ENCODE data around the gene ILRUN. TPM values are rescaled to one million over a fixed set of nuclear protein-coding genes. Genes with fewer than 3 reads are reported as not detected.
"Not testable (repeated sequence)": the region's sequence is repeated elsewhere in the genome, so short reads cannot be mapped to it uniquely, and the experiment has no call there.

The ILRUN gene
- total RNA-seq, 3 donors from 2014 or later: 45.1 to 87.6 (median 51.1) TPM

DNA sequence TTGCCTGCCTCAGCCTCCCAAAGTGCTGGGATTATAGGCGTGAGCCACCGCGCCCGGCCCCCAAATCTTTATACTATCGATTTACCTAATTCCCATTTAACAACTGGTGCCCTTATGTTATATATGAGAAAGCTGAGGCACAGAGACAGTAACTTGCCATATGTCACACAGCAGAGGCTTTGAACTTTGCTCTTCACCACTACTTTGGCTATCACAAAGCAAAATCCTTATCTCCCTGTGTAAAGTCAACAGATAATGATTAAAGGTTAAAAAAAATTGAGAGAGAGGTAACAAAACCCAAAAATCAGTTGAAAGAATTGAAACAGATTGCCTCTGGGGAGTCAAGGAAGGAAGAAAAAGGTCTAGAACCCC is 22.3 kb downstream of the ILRUN start:
- H3K9me3 ChIP-seq: no peaks in the 10 kb centered on the region
- DNase-seq (no peak), ATAC-seq (peak; percentile 68)
- intact Hi-C loops (cut with DNase I, micrococcal nuclease): no loop called here
- peaks cover 26% of the 10 kb centered on the region for H3K4me1 ChIP-seq (ENCODE audit: low read depth)
- no peak for TF ChIP-seq CTCF (IDR thresholded peaks at IDR 0.05)
- no peaks in the 10 kb centered on the region for H3K36me3 ChIP-seq (ENCODE audit: low read depth)
- no peak overlapping the region for H3K4me3 ChIP-seq

GRCh38 chr6:34673064-34673463 is 23.5 kb downstream of the ILRUN start:
- peaks cover 26% of the 10 kb centered on the region for H3K4me1 ChIP-seq (ENCODE audit: low read depth)

DNA sequence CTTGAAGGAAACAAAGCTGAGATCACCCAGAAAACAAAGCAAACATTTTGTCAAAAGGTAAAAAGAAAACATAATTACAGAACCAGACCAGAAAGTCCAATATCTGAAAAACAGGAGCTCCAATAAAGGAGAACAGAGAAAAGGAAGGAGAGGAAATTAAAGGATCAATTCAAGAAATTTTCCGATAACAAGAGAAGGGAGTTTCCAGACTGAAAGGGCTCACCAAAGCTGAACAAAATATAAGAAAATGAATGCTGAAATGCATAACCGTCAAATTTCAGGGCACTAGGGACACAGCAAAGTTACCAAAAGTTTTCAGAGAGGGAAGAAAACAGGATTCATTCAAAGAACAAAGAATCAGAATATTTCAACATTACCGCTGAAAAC is 23.9 kb downstream of the ILRUN start:
- DNase-seq (no peak), ATAC-seq (no peak)
- Histone ChIP-seq H3K36me3 (ENCODE audit: low read depth) (no peaks in the 10 kb centered on the region), H3K4me3 (no peak overlapping the region), H3K4me1 (ENCODE audit: low read depth) (peaks cover 26% of the 10 kb centered on the region), H3K9me3 (no peaks in the 10 kb centered on the region)
- intact Hi-C loops (cut with DNase I, micrococcal nuclease): no loop called here
- TF ChIP-seq CTCF (IDR thresholded peaks at IDR 0.05): no peak

More at GRCh38 chr6:34673064-34673463, 23.5 kb downstream of the ILRUN start:
- TF ChIP-seq CTCF (IDR thresholded peaks at IDR 0.05): no peak
- Histone ChIP-seq H3K9me3 (no peaks in the 10 kb centered on the region), H3K36me3 (ENCODE audit: low read depth) (no peaks in the 10 kb centered on the region), H3K4me3 (no peak overlapping the region)
- no peak for ATAC-seq
- intact Hi-C loops (cut with DNase I, micrococcal nuclease): no loop called here
- DNase-seq: no peak

GRCh38 chr6:34671801-34672656 is 24.5 kb downstream of the ILRUN start:
- Histone ChIP-seq H3K9me3 (no peaks in the 10 kb centered on the region), H3K4me1 (ENCODE audit: low read depth) (peaks cover 26% of the 10 kb centered on the region), H3K36me3 (ENCODE audit: low read depth) (no peaks in the 10 kb centered on the region), H3K4me3 (no peak overlapping the region)
- peak; percentile 63 to 73 (median 72) for DNase-seq
- TF ChIP-seq CTCF (IDR thresholded peaks at IDR 0.05): no peak
- peak; percentile 91 for ATAC-seq
- intact Hi-C loops (cut with DNase I, micrococcal nuclease): no loop called here

GRCh38 chr6:34671367-34671766 is 25.2 kb downstream of the ILRUN start:
- Histone ChIP-seq H3K9me3 (no peaks in the 10 kb centered on the region), H3K4me3 (no peak overlapping the region), H3K4me1 (ENCODE audit: low read depth) (peaks cover 29% of the 10 kb centered on the region), H3K36me3 (ENCODE audit: low read depth) (no peaks in the 10 kb centered on the region)
- no peak for TF ChIP-seq CTCF (IDR thresholded peaks at IDR 0.05)
- intact Hi-C loops (cut with DNase I, micrococcal nuclease): no loop called here
- no peak for DNase-seq
- ATAC-seq: no peak

DNA sequence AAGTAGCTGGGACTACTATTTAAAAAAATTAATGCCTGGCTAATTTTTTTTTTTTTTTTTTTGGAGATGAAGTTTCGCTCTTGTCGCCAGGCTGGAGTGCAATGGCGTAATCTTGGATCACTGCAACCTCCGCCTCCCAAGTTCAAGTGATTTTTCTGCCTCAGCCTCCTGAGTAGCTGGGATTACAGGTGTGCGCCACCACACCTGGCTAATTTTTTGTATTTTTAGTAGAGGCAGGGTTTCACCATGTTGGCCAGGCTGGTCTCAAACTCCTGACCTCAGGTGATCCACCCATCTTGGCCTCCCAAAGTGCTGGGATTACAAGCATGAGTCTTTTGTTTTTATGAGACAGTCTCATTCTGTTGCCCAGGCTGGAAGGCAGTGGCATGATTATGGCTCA is 27.8 kb downstream of the ILRUN start:
- ATAC-seq; DNase-seq; H3K9me3 ChIP-seq; intact Hi-C loops (cut with DNase I, micrococcal nuclease); H3K36me3 ChIP-seq (ENCODE audit: low read depth); H3K4me3 ChIP-seq: not testable (repeated sequence)
- H3K4me1 ChIP-seq (ENCODE audit: low read depth): peaks cover 18% of the 10 kb centered on the region
